HepG2 (cell line): ENCODE results near the gene NNMT. TPM values are rescaled to one million over a fixed set of nuclear protein-coding genes. Genes with fewer than 3 reads are reported as not detected.

Source experiments
- ARID2 ChIP-seq: sonication (generic); formaldehyde crosslinking; IDR thresholded peaks from 2 replicates; pipeline ENCODE4 v1.8.1; 2022; ENCODE audit warnings: mild to moderate bottlenecking, missing genetic modification reagents, borderline replicate concordance
- ASH2L ChIP-seq: fragments of 300-600, 200-600 bp; sonication (generic); IDR thresholded peaks from 2 replicates; pipeline ENCODE4 v1.7.0; 2017; ENCODE audit warnings: low read depth, mild to moderate bottlenecking, moderate library complexity, mixed read lengths, low read length; ENCODE audit not compliant: insufficient read length
- BRD4 ChIP-seq: sonication (generic); formaldehyde crosslinking; IDR thresholded peaks from 2 replicates; pipeline ENCODE4 v1.4.0; 2020; ENCODE audit warnings: missing genetic modification reagents
- CHD2 ChIP-seq: IDR thresholded peaks from 2 replicates; pipeline ENCODE4 v1.6.1; 2011; ENCODE audit warnings: low read depth, low read length, improper control_type of control experiment
- HNRNPLL ChIP-seq: fragments of 200-400 bp; formaldehyde crosslinking; IDR thresholded peaks from 2 replicates; pipeline ENCODE4 v1.6.1; 2017; ENCODE audit warnings: mild to moderate bottlenecking, low read depth, low read length; ENCODE audit not compliant: poor library complexity, severe bottlenecking
- HOXA3 ChIP-seq: sonication (generic); formaldehyde crosslinking; IDR thresholded peaks from 2 replicates; pipeline ENCODE4 v1.5.0; 2020; ENCODE audit warnings: missing genetic modification reagents
- IKZF4 ChIP-seq: sonication (generic); formaldehyde crosslinking; IDR thresholded peaks from 2 replicates; pipeline ENCODE4 v1.5.1; 2020; ENCODE audit warnings: borderline replicate concordance, mild to moderate bottlenecking, low read depth, missing genetic modification reagents; ENCODE audit errors: not compliant biosample characterization
- MZF1 ChIP-seq: sonication (generic); formaldehyde crosslinking; IDR thresholded peaks from 2 replicates; pipeline ENCODE4 v1.8.1; 2023; ENCODE audit warnings: mild to moderate bottlenecking, missing genetic modification reagents, borderline replicate concordance
- NR0B2 ChIP-seq: sonication (generic); formaldehyde crosslinking; IDR thresholded peaks from 2 replicates; pipeline ENCODE4 v1.4.0; 2020; ENCODE audit warnings: mild to moderate bottlenecking, missing genetic modification reagents
- PAXIP1 ChIP-seq: sonication (generic); formaldehyde crosslinking; conservative IDR thresholded peaks from 2 replicates; pipeline ENCODE4 v1.4.0; 2020; ENCODE audit warnings: mild to moderate bottlenecking, missing genetic modification reagents, moderate library complexity
- SETDB1 ChIP-seq: sonication (generic); formaldehyde crosslinking; IDR thresholded peaks from 2 replicates; pipeline ENCODE4 v1.5.1; 2020; ENCODE audit warnings: missing genetic modification reagents, mild to moderate bottlenecking, borderline replicate concordance
- SMAD1 ChIP-seq: sonication (generic); formaldehyde crosslinking; IDR thresholded peaks from 2 replicates; pipeline ENCODE4 v1.4.0; 2020; ENCODE audit warnings: missing genetic modification reagents, low read depth, mild to moderate bottlenecking, borderline replicate concordance
- SRF ChIP-seq: IDR thresholded peaks from 2 replicates; pipeline ENCODE4 v1.6.1; 2011; ENCODE audit warnings: mild to moderate bottlenecking, low read depth, low read length, moderate library complexity
- TAF1 ChIP-seq: sonication (generic); formaldehyde crosslinking; IDR thresholded peaks from 2 replicates; pipeline ENCODE4 v1.4.0; 2020; ENCODE audit warnings: missing genetic modification reagents
- TEAD2 ChIP-seq: sonication (generic); formaldehyde crosslinking; IDR thresholded peaks from 2 replicates; pipeline ENCODE4 v1.9.0; 2021; ENCODE audit warnings: missing genetic modification reagents
- TP53 ChIP-seq: sonication (generic); formaldehyde crosslinking; conservative IDR thresholded peaks from 2 replicates; pipeline ENCODE4 v1.4.0; 2020; ENCODE audit warnings: missing genetic modification reagents
- ZKSCAN8 ChIP-seq: IDR thresholded peaks from 2 replicates; pipeline ENCODE4 v1.6.1; 2016; ENCODE audit warnings: borderline replicate concordance, missing genetic modification reagents, missing compliant biosample characterization
- ZNF143 ChIP-seq: sonication (generic); formaldehyde crosslinking; IDR thresholded peaks from 2 replicates; pipeline ENCODE4 v1.4.0; 2020; ENCODE audit warnings: missing genetic modification reagents
- ZNF44 ChIP-seq: sonication (generic); formaldehyde crosslinking; IDR thresholded peaks from 2 replicates; pipeline ENCODE4 v1.5.1; 2020; ENCODE audit warnings: mild to moderate bottlenecking, missing genetic modification reagents
- ZNF558 ChIP-seq: sonication (generic); formaldehyde crosslinking; IDR thresholded peaks from 2 replicates; pipeline ENCODE4 v1.9.0; 2022; ENCODE audit warnings: mild to moderate bottlenecking, missing genetic modification reagents, borderline replicate concordance
- ZNF605 ChIP-seq: sonication (generic); formaldehyde crosslinking; IDR thresholded peaks from 2 replicates; pipeline ENCODE4 v1.8.0; 2022; ENCODE audit warnings: mild to moderate bottlenecking, missing genetic modification reagents
- polyA plus RNA-seq, 8 experiments: library from polyadenylated mRNA; depleted of rRNA in 3 of 8; stranded (reverse) in 7 of 8; unstranded in 1 of 8; fragments of >200 nt; fragmentation: Illumina TruSeq in 4 of 8; extraction: Trizol in 4 of 8; gene quantifications; 2 replicates each; pipeline versions ENCODE4 v1.2.1 to v1.2.3, GENCODE V29; 2011 to 2016; ENCODE audit warnings: low read depth in 4 of 8, missing spikeins in 1 of 8, mixed read lengths in 1 of 8; ENCODE audit not compliant: insufficient read depth in 1 of 8
- total RNA-seq, 5 experiments: library from RNA; depleted of rRNA; stranded (reverse); fragments of >200 nt; fragmentation: Illumina TruSeq; extraction: Trizol; gene quantifications; 2 replicates each; pipeline ENCODE4 v1.2.3, GENCODE V29; 2016; ENCODE audit warnings: low read depth in 1 of 5
- TF ChIP-seq, protein P1 (sequence below): IDR thresholded peaks from 2 replicates; pipeline ENCODE4 v1.6.1; 2012; ENCODE audit warnings: low read depth, low read length, improper control_type of control experiment
- TF ChIP-seq, protein P2 (sequence below): sonication (generic); formaldehyde crosslinking; conservative IDR thresholded peaks from 2 replicates; pipeline ENCODE4 v1.4.0; 2020; ENCODE audit warnings: missing genetic modification reagents

Gene NNMT
- total and polyA plus RNA-seq, 2 of the 13 experiments (the other 11 are each of a cell fraction or from before 2014, with no cell fraction given): 0.13 TPM; not detected in 1

GRCh38 chr11:114315749-114316368 lies 19.7 kb downstream of the NNMT start (continued):
- TF ChIP-seq PAXIP1 (CRISPR knock-in tag) (peak; percentile 79), TP53 (no peak), IKZF4 (CRISPR knock-in tag) (no peak), TEAD2 (CRISPR knock-in tag) (no peak), ZNF143 (CRISPR knock-in tag) (no peak), HOXA3 (0 out of 2 replicates have a peak, but pooled peaks have one; percentile 33), ASH2L (no peak), MZF1 (no peak), ARID2 (CRISPR knock-in tag) (no peak), ZKSCAN8 (CRISPR knock-in tag) (no peak), SETDB1 (no peak), SMAD1 (CRISPR knock-in tag) (no peak), CHD2 (no peak), ZNF605 (CRISPR knock-in tag) (peak; percentile 26; the same call in 1 of the 2 replicates), BRD4 (CRISPR knock-in tag) (no peak), HNRNPLL (no peak), ZNF44 (CRISPR knock-in tag) (no peak), TAF1 (no peak), SRF (no peak), ZNF558 (CRISPR knock-in tag) (no peak), NR0B2 (CRISPR knock-in tag) (no peak)
- TF ChIP-seq, protein P1, sequence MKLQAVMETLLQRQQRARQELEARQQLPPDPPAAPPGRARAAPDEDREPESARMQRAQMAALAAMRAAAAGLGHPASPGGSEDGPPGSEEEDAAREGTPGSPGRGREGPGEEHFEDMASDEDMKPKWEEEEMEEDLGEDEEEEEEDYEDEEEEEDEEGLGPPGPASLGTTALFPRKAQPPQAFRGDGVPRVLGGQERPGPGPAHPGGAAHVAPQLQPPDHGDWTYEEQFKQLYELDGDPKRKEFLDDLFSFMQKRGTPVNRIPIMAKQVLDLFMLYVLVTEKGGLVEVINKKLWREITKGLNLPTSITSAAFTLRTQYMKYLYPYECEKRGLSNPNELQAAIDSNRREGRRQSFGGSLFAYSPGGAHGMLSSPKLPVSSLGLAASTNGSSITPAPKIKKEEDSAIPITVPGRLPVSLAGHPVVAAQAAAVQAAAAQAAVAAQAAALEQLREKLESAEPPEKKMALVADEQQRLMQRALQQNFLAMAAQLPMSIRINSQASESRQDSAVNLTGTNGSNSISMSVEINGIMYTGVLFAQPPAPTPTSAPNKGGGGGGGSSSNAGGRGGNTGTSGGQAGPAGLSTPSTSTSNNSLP: no peak
- TF ChIP-seq, protein P2, sequence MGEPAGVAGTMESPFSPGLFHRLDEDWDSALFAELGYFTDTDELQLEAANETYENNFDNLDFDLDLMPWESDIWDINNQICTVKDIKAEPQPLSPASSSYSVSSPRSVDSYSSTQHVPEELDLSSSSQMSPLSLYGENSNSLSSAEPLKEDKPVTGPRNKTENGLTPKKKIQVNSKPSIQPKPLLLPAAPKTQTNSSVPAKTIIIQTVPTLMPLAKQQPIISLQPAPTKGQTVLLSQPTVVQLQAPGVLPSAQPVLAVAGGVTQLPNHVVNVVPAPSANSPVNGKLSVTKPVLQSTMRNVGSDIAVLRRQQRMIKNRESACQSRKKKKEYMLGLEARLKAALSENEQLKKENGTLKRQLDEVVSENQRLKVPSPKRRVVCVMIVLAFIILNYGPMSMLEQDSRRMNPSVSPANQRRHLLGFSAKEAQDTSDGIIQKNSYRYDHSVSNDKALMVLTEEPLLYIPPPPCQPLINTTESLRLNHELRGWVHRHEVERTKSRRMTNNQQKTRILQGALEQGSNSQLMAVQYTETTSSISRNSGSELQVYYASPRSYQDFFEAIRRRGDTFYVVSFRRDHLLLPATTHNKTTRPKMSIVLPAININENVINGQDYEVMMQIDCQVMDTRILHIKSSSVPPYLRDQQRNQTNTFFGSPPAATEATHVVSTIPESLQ (CRISPR knock-in tag): no peak
